ENCODE data around the gene SAA4. TPM values are rescaled to one million over a fixed set of nuclear protein-coding genes. Genes with fewer than 3 reads are reported as not detected.

The SAA4 gene
- total and polyA plus RNA-seq, 2 experiments from 2014 or later, result not detected

DNA sequence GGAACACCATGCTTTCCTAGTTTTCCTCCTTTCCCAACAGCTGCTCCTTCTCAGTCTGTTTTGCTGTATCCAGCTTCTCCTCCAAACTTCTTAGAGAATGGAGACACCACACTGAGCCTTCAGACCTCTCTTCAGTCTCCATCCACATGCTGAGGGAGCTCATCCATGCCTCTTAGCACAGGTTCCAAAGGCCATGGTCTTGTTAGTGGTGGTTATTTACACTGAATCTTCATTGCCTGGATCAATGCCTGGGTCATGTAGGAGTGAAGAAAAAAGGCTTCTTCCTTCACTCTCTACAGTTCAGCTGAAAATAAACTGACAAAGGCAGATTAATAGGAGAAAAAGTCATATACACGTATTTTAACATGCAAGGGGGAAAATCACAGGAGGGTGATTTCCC lies 3.1 kb upstream of the SAA4 start (continued):
- TF ChIP-seq, protein P1, sequence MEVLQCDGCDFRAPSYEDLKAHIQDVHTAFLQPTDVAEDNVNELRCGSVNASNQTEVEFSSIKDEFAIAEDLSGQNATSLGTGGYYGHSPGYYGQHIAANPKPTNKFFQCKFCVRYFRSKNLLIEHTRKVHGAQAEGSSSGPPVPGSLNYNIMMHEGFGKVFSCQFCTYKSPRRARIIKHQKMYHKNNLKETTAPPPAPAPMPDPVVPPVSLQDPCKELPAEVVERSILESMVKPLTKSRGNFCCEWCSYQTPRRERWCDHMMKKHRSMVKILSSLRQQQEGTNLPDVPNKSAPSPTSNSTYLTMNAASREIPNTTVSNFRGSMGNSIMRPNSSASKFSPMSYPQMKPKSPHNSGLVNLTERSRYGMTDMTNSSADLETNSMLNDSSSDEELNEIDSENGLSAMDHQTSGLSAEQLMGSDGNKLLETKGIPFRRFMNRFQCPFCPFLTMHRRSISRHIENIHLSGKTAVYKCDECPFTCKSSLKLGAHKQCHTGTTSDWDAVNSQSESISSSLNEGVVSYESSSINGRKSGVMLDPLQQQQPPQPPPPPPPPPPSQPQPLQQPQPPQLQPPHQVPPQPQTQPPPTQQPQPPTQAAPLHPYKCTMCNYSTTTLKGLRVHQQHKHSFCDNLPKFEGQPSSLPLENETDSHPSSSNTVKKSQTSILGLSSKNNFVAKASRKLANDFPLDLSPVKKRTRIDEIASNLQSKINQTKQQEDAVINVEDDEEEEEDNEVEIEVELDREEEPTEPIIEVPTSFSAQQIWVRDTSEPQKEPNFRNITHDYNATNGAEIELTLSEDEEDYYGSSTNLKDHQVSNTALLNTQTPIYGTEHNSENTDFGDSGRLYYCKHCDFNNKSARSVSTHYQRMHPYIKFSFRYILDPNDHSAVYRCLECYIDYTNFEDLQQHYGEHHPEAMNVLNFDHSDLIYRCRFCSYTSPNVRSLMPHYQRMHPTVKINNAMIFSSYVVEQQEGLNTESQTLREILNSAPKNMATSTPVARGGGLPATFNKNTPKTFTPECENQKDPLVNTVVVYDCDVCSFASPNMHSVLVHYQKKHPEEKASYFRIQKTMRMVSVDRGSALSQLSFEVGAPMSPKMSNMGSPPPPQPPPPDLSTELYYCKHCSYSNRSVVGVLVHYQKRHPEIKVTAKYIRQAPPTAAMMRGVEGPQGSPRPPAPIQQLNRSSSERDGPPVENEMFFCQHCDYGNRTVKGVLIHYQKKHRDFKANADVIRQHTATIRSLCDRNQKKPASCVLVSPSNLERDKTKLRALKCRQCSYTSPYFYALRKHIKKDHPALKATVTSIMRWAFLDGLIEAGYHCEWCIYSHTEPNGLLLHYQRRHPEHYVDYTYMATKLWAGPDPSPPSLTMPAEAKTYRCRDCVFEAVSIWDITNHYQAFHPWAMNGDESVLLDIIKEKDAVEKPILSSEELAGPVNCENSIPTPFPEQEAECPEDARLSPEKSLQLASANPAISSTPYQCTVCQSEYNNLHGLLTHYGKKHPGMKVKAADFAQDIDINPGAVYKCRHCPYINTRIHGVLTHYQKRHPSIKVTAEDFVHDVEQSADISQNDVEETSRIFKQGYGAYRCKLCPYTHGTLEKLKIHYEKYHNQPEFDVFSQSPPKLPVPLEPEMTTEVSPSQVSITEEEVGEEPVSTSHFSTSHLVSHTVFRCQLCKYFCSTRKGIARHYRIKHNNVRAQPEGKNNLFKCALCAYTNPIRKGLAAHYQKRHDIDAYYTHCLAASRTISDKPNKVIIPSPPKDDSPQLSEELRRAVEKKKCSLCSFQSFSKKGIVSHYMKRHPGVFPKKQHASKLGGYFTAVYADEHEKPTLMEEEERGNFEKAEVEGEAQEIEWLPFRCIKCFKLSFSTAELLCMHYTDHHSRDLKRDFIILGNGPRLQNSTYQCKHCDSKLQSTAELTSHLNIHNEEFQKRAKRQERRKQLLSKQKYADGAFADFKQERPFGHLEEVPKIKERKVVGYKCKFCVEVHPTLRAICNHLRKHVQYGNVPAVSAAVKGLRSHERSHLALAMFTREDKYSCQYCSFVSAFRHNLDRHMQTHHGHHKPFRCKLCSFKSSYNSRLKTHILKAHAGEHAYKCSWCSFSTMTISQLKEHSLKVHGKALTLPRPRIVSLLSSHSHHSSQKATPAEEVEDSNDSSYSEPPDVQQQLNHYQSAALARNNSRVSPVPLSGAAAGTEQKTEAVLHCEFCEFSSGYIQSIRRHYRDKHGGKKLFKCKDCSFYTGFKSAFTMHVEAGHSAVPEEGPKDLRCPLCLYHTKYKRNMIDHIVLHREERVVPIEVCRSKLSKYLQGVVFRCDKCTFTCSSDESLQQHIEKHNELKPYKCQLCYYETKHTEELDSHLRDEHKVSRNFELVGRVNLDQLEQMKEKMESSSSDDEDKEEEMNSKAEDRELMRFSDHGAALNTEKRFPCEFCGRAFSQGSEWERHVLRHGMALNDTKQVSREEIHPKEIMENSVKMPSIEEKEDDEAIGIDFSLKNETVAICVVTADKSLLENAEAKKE (CRISPR knock-in tag; IDR thresholded peaks at IDR 0.05), result no peak
- TF ChIP-seq ETS1 (IDR thresholded peaks at IDR 0.05) (no peak), POLR2AphosphoS5 (IDR thresholded peaks at IDR 0.05; ENCODE audit: low read depth) (no peak), EZH2 (IDR thresholded peaks at IDR 0.05; ENCODE audit: low read depth, unreplicated experiment) (no peak), STAT1 (IDR thresholded peaks at IDR 0.05; ENCODE audit: unreplicated experiment) (no peak), EZH2phosphoT487 (IDR thresholded peaks at IDR 0.05; ENCODE audit: unreplicated experiment) (no peak), ZNF331 (CRISPR knock-in tag; IDR thresholded peaks at IDR 0.05; ENCODE audit: low read depth) (no peak)

All from GM23338 (cell line).